Activated T-helper 1 cell treated with anti-CD3 and anti-CD28 coated beads, Interleukin-12 subunit alpha, Interleukin-12 subunit beta, Interleukin-2, Interleukin-4 antibody, amounts not matched to agents 30 ng/mL and 10 ng/mL and 1 ng/mL, durations not matched to agents 14 hours and 24 hours and 36 hours (primary cell): ENCODE measurements around the gene ITGA11. TPM values are rescaled to one million over a fixed set of nuclear protein-coding genes. Genes with fewer than 3 reads are reported as not detected.
A peak's percentile ranks its signal among the peaks of the same experiment; 100 is the strongest.

ENCODE experiments used
- DNase-seq: peaks from one replicate; pipeline ENCODE4 v3.0.0; 2021; ENCODE audit warnings: low spot score
- H3K27ac Mint-ChIP-seq: one replicate; pipeline ENCODE4 v1.8.0; 2021; ENCODE audit warnings: mild to moderate bottlenecking, mixed read lengths
- H3K27me3 Mint-ChIP-seq: one replicate; pipeline ENCODE4 v1.8.0; 2022; ENCODE audit warnings: mild to moderate bottlenecking, moderate library complexity, mixed read lengths; ENCODE audit not compliant: insufficient read depth
- H3K36me3 Mint-ChIP-seq: one replicate; pipeline ENCODE4 v1.8.0; 2021; ENCODE audit warnings: low read depth, mixed read lengths
- H3K4me1 Mint-ChIP-seq: one replicate; pipeline ENCODE4 v1.8.0; 2021; ENCODE audit warnings: low read depth, mixed read lengths
- H3K4me3 Mint-ChIP-seq: one replicate; pipeline ENCODE4 v1.8.0; 2021; ENCODE audit warnings: mild to moderate bottlenecking, moderate library complexity, mixed read lengths
- H3K9me3 Mint-ChIP-seq: one replicate; pipeline ENCODE4 v1.8.0; 2021; ENCODE audit warnings: mixed read lengths
- intact Hi-C: fragments of 100-400 bp; cut with micrococcal nuclease; formaldehyde crosslinking; loops from one replicate; pipeline ENCODE4 v1.15.1; 2024
- total RNA-seq: library from RNA; stranded (reverse); gene quantifications from 2 replicates; pipeline ENCODE4 v1.2.3, GENCODE V29; 2022

Gene ITGA11
- total RNA-seq, 1 donor from 2014 or later, result 0.23 TPM

- no peaks in the 10 kb centered on the region for H3K9me3 Mint-ChIP-seq
- no peak overlapping the region for H3K4me3 Mint-ChIP-seq
- H3K36me3 Mint-ChIP-seq, result no peaks in the 10 kb centered on the region
- no peak overlapping the region for H3K27ac Mint-ChIP-seq
- H3K4me1 Mint-ChIP-seq, result peaks cover 17% of the 10 kb centered on the region
- intact Hi-C loops, result no loop called here
- peaks cover 7% of the 10 kb centered on the region for H3K27me3 Mint-ChIP-seq
- DNase-seq, result no peak
These were observed 46.0 kb downstream of the ITGA11 start for GRCh38 chr15:68385671-68386586.

GRCh38 chr15:68385240-68385561 is 46.8 kb downstream of the ITGA11 start:
- Mint-ChIP-seq H3K9me3 (no peaks in the 10 kb centered on the region), H3K4me1 (peaks cover 10% of the 10 kb centered on the region), H3K27ac (no peak overlapping the region), H3K4me3 (no peak overlapping the region), H3K36me3 (no peaks in the 10 kb centered on the region), H3K27me3 (peaks cover 7% of the 10 kb centered on the region)
- DNase-seq, result no peak
- intact Hi-C loops, result no loop called here

GRCh38 chr15:68384451-68385239 is 47.3 kb downstream of the ITGA11 start:
- Mint-ChIP-seq H3K27me3 (peaks cover 5% of the 10 kb centered on the region), H3K4me3 (no peak overlapping the region), H3K27ac (no peak overlapping the region), H3K9me3 (no peaks in the 10 kb centered on the region), H3K36me3 (no peaks in the 10 kb centered on the region), H3K4me1 (peaks cover 10% of the 10 kb centered on the region)
- intact Hi-C loops, result no loop called here
- DNase-seq, result no peak

- H3K9me3 Mint-ChIP-seq, result no peaks in the 10 kb centered on the region
- intact Hi-C loops, result loop anchor here (1.0 kb wide), 3 partner anchors 77 to 130 kb away; no protein-coding TSS in a partner anchor
- peaks cover 3% of the 10 kb centered on the region for H3K27me3 Mint-ChIP-seq
- H3K4me1 Mint-ChIP-seq, result peaks cover 18% of the 10 kb centered on the region
- no peak overlapping the region for H3K27ac Mint-ChIP-seq
- H3K4me3 Mint-ChIP-seq, result no peak overlapping the region
- H3K36me3 Mint-ChIP-seq, result no peaks in the 10 kb centered on the region
- DNase-seq, result peak; percentile 25
These were observed 48.5 kb downstream of the ITGA11 start for GRCh38 chr15:68383161-68384074.

GRCh38 chr15:68382286-68383007 is 49.5 kb downstream of the ITGA11 start:
- H3K27ac Mint-ChIP-seq, result no peak overlapping the region
- peaks cover 3% of the 10 kb centered on the region for H3K27me3 Mint-ChIP-seq
- no peaks in the 10 kb centered on the region for H3K36me3 Mint-ChIP-seq
- no peak overlapping the region for H3K4me3 Mint-ChIP-seq
- H3K9me3 Mint-ChIP-seq, result no peaks in the 10 kb centered on the region
- DNase-seq, result no peak
- peaks cover 18% of the 10 kb centered on the region for H3K4me1 Mint-ChIP-seq
- intact Hi-C loops, result loop anchor here (1.0 kb wide), 3 partner anchors 76 to 129 kb away; no protein-coding TSS in a partner anchor

- Mint-ChIP-seq H3K4me3 (no peak overlapping the region), H3K36me3 (no peaks in the 10 kb centered on the region), H3K27me3 (peaks cover 3% of the 10 kb centered on the region), H3K27ac (no peak overlapping the region), H3K9me3 (no peaks in the 10 kb centered on the region), H3K4me1 (peaks cover 18% of the 10 kb centered on the region)
- no peak for DNase-seq
- intact Hi-C loops, result no loop called here
These were observed 51.5 kb downstream of the ITGA11 start for GRCh38 chr15:68380456-68380855.

GRCh38 chr15:68379759-68380290 is 52.1 kb downstream of the ITGA11 start:
- Mint-ChIP-seq H3K9me3 (no peaks in the 10 kb centered on the region), H3K27ac (peak overlapping the region; percentile 54), H3K4me1 (peaks cover 18% of the 10 kb centered on the region), H3K27me3 (peaks cover 3% of the 10 kb centered on the region), H3K36me3 (no peaks in the 10 kb centered on the region), H3K4me3 (no peak overlapping the region)
- no peak for DNase-seq
- intact Hi-C loops, result no loop called here

- DNase-seq, result no peak
- Mint-ChIP-seq H3K27me3 (peaks cover 3% of the 10 kb centered on the region), H3K4me3 (no peak overlapping the region), H3K36me3 (no peaks in the 10 kb centered on the region), H3K9me3 (no peaks in the 10 kb centered on the region), H3K27ac (no peak overlapping the region), H3K4me1 (peaks cover 18% of the 10 kb centered on the region)
- intact Hi-C loops, result no loop called here
These were observed 52.8 kb downstream of the ITGA11 start for GRCh38 chr15:68379058-68379758.

GRCh38 chr15:68378595-68378994 is 53.4 kb downstream of the ITGA11 start:
- H3K9me3 Mint-ChIP-seq, result no peaks in the 10 kb centered on the region
- no peak overlapping the region for H3K27ac Mint-ChIP-seq
- DNase-seq, result no peak
- intact Hi-C loops, result no loop called here
- peaks cover 16% of the 10 kb centered on the region for H3K4me1 Mint-ChIP-seq
- peaks cover 1% of the 10 kb centered on the region for H3K27me3 Mint-ChIP-seq
- no peak overlapping the region for H3K4me3 Mint-ChIP-seq
- H3K36me3 Mint-ChIP-seq, result no peaks in the 10 kb centered on the region

- intact Hi-C loops, result no loop called here
- H3K4me1 Mint-ChIP-seq, result peaks cover 14% of the 10 kb centered on the region
- H3K9me3 Mint-ChIP-seq, result no peaks in the 10 kb centered on the region
- no peak overlapping the region for H3K27ac Mint-ChIP-seq
- no peak for DNase-seq
- H3K36me3 Mint-ChIP-seq, result no peaks in the 10 kb centered on the region
- no peak overlapping the region for H3K4me3 Mint-ChIP-seq
- H3K27me3 Mint-ChIP-seq, result no peaks in the 10 kb centered on the region
These were observed 54.2 kb downstream of the ITGA11 start for GRCh38 chr15:68377766-68378165.

- H3K27ac Mint-ChIP-seq, result no peak overlapping the region
- H3K4me1 Mint-ChIP-seq, result peaks cover 14% of the 10 kb centered on the region
- no peak for DNase-seq
These were observed 55.4 kb downstream of the ITGA11 start for GRCh38 chr15:68376447-68377060.

More at GRCh38 chr15:68376447-68377060, 55.4 kb downstream of the ITGA11 start:
- Mint-ChIP-seq H3K27me3 (no peaks in the 10 kb centered on the region), H3K9me3 (no peaks in the 10 kb centered on the region), H3K4me3 (no peak overlapping the region), H3K36me3 (no peaks in the 10 kb centered on the region)
- intact Hi-C loops, result no loop called here
